ENCODE measurements around the gene GGTLC1. TPM values are rescaled to one million over a fixed set of nuclear protein-coding genes. Genes with fewer than 3 reads are reported as not detected.

Gene GGTLC1
- total and polyA plus RNA-seq, 2 of the 8 experiments (the other 6 are each of a cell fraction or from before 2014, with no cell fraction given), result not detected

DNA sequence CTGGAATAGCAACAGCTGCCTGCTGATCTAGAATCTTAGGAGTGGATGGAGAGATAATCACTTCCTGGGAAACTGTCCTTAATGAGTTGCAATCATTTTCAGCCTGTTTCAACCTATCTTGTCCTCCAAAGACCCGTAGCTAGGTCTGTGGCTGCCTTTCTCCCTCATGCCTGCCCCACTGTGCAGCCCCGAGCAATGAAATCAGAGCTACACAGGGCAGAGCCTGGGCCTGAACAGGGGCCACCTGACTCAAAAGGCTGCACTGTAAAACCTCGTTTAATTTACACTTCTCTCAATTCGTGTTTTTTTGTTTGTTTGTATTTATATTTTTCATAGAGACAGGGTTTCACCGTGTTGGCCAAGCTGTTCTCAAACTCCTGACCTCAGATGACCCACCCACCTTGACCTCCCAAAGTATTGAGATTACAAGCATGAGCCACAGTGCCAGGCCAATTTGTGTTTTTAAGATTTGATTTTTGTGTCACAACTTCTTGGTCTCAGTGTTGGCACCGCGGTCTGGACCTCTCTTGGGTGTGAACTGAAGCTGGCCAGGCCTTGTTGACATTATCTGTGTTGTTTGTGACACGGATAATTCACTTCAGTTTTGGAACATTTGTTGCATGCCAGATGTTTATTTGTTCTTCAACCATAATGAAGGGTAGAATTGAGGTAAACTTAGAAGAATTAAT is 21.5 kb downstream of the GGTLC1 start (continued):
- TF ChIP-seq, protein P1, sequence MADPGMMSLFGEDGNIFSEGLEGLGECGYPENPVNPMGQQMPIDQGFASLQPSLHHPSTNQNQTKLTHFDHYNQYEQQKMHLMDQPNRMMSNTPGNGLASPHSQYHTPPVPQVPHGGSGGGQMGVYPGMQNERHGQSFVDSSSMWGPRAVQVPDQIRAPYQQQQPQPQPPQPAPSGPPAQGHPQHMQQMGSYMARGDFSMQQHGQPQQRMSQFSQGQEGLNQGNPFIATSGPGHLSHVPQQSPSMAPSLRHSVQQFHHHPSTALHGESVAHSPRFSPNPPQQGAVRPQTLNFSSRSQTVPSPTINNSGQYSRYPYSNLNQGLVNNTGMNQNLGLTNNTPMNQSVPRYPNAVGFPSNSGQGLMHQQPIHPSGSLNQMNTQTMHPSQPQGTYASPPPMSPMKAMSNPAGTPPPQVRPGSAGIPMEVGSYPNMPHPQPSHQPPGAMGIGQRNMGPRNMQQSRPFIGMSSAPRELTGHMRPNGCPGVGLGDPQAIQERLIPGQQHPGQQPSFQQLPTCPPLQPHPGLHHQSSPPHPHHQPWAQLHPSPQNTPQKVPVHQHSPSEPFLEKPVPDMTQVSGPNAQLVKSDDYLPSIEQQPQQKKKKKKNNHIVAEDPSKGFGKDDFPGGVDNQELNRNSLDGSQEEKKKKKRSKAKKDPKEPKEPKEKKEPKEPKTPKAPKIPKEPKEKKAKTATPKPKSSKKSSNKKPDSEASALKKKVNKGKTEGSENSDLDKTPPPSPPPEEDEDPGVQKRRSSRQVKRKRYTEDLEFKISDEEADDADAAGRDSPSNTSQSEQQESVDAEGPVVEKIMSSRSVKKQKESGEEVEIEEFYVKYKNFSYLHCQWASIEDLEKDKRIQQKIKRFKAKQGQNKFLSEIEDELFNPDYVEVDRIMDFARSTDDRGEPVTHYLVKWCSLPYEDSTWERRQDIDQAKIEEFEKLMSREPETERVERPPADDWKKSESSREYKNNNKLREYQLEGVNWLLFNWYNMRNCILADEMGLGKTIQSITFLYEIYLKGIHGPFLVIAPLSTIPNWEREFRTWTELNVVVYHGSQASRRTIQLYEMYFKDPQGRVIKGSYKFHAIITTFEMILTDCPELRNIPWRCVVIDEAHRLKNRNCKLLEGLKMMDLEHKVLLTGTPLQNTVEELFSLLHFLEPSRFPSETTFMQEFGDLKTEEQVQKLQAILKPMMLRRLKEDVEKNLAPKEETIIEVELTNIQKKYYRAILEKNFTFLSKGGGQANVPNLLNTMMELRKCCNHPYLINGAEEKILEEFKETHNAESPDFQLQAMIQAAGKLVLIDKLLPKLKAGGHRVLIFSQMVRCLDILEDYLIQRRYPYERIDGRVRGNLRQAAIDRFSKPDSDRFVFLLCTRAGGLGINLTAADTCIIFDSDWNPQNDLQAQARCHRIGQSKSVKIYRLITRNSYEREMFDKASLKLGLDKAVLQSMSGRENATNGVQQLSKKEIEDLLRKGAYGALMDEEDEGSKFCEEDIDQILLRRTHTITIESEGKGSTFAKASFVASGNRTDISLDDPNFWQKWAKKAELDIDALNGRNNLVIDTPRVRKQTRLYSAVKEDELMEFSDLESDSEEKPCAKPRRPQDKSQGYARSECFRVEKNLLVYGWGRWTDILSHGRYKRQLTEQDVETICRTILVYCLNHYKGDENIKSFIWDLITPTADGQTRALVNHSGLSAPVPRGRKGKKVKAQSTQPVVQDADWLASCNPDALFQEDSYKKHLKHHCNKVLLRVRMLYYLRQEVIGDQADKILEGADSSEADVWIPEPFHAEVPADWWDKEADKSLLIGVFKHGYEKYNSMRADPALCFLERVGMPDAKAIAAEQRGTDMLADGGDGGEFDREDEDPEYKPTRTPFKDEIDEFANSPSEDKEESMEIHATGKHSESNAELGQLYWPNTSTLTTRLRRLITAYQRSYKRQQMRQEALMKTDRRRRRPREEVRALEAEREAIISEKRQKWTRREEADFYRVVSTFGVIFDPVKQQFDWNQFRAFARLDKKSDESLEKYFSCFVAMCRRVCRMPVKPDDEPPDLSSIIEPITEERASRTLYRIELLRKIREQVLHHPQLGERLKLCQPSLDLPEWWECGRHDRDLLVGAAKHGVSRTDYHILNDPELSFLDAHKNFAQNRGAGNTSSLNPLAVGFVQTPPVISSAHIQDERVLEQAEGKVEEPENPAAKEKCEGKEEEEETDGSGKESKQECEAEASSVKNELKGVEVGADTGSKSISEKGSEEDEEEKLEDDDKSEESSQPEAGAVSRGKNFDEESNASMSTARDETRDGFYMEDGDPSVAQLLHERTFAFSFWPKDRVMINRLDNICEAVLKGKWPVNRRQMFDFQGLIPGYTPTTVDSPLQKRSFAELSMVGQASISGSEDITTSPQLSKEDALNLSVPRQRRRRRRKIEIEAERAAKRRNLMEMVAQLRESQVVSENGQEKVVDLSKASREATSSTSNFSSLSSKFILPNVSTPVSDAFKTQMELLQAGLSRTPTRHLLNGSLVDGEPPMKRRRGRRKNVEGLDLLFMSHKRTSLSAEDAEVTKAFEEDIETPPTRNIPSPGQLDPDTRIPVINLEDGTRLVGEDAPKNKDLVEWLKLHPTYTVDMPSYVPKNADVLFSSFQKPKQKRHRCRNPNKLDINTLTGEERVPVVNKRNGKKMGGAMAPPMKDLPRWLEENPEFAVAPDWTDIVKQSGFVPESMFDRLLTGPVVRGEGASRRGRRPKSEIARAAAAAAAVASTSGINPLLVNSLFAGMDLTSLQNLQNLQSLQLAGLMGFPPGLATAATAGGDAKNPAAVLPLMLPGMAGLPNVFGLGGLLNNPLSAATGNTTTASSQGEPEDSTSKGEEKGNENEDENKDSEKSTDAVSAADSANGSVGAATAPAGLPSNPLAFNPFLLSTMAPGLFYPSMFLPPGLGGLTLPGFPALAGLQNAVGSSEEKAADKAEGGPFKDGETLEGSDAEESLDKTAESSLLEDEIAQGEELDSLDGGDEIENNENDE (IDR thresholded peaks at IDR 0.05; ENCODE audit: insufficient replicate concordance, low read length), result no peak
- TF ChIP-seq SP1 (IDR thresholded peaks at IDR 0.05; ENCODE audit: low read depth, low read length) (no peak), GTF2F1 (IDR thresholded peaks at IDR 0.05; ENCODE audit: borderline replicate concordance, low read depth, low read length) (no peak), JUN (IDR thresholded peaks at IDR 0.05; ENCODE audit: low read depth, low read length) (no peak)

Data from H1 (cell line).